PC-3 (cell line): ENCODE measurements around the gene SIM2. TPM values are rescaled to one million over a fixed set of nuclear protein-coding genes. Genes with fewer than 3 reads are reported as not detected.

Experiments used
- ATAC-seq: fragments of 200-7000 bp; cut with Tn5 transposase; 2 replicates; pipeline ENCODE4 v1.9.1; 2020; ENCODE audit warnings: mild to moderate bottlenecking, moderate library complexity
- BruUV-seq: library from RNA; stranded (reverse); fragments of 400-500 nt; replicated peaks from 2 replicates; lab custom pipeline; 2021; lab: Mats Ljungman, UMichigan
- CTCF ChIA-PET: fragments of 300-600 bp; sonication (Branson Sonifier 250); formaldehyde crosslinking; loops from one replicate; lab custom pipeline; 2022; ENCODE audit warnings: antibody characterized with exemption; lab: Charles Lee
- POLR2A ChIA-PET: fragments of 300-600 bp; sonication (Branson Sonifier 250); formaldehyde crosslinking; loops from one replicate; lab custom pipeline; 2022; ENCODE audit warnings: antibody characterized with exemption; ENCODE audit not compliant: unreplicated experiment; lab: Charles Lee
- DNase-seq: peaks from one replicate; pipeline ENCODE4 v3.0.0-alpha.2; 2015
- H2AFZ ChIP-seq: fragments of 300-600 bp; sonication (generic); 2 replicates; pipeline ENCODE4 v1.6.0; 2016; ENCODE audit warnings: antibody characterized with exemption, low read length
- H3F3A ChIP-seq: fragments of 300-600 bp; sonication (generic); one replicate; pipeline ENCODE4 v1.6.0; 2017; ENCODE audit warnings: antibody characterized with exemption, low read length, control low read depth, mild to moderate bottlenecking; ENCODE audit not compliant: unreplicated experiment
- H3K27ac ChIP-seq: fragments of 300-600 bp; sonication (generic); 2 replicates; pipeline ENCODE4 v1.5.1; 2016; ENCODE audit warnings: mild to moderate bottlenecking, low read length
- H3K27me3 ChIP-seq: fragments of 300-600 bp; sonication (generic); 2 replicates; pipeline ENCODE4 v1.6.1; 2016; ENCODE audit warnings: low read length, mixed read lengths
- H3K36me3 ChIP-seq: fragments of 300-600 bp; sonication (generic); 2 replicates; pipeline ENCODE4 v1.6.1; 2016; ENCODE audit warnings: low read depth, mixed run types, low read length, mixed read lengths
- H3K4me1 ChIP-seq: fragments of 300-600 bp; sonication (generic); 2 replicates; pipeline ENCODE4 v1.5.1; 2016; ENCODE audit warnings: low read length; ENCODE audit not compliant: insufficient read depth
- H3K4me2 ChIP-seq: fragments of 300-600 bp; sonication (generic); 2 replicates; pipeline ENCODE4 v1.6.0; 2016; ENCODE audit warnings: low read length
- H3K4me3 ChIP-seq: fragments of 300-600 bp; sonication (generic); 2 replicates; pipeline ENCODE4 v1.5.1; 2016; ENCODE audit warnings: mild to moderate bottlenecking, low read length, mixed read lengths
- H3K79me2 ChIP-seq: fragments of 300-600 bp; sonication (generic); 2 replicates; pipeline ENCODE4 v1.6.1; 2017; ENCODE audit warnings: low read length, mixed read lengths
- H3K9ac ChIP-seq: fragments of 300-600 bp; sonication (generic); 2 replicates; pipeline ENCODE4 v1.6.0; 2016; ENCODE audit warnings: mild to moderate bottlenecking, low read length
- H3K9me2 ChIP-seq: fragments of 300-600 bp; sonication (generic); replicated peaks from 2 replicates; pipeline ENCODE4 v1.6.1; 2016; ENCODE audit warnings: mixed run types, low read length, mixed read lengths
- H3K9me3 ChIP-seq: fragments of 300-600 bp; sonication (generic); 2 replicates; pipeline ENCODE4 v1.6.1; 2016; ENCODE audit warnings: low read length, mixed read lengths
- H4K20me1 ChIP-seq: fragments of 300-600 bp; sonication (generic); 2 replicates; pipeline ENCODE4 v1.6.1; 2016; ENCODE audit warnings: low read length, mixed read lengths
- EZH2 ChIP-seq: fragments of 300-600 bp; sonication (generic); IDR thresholded peaks from one replicate; pipeline ENCODE4 v1.6.1; 2017; ENCODE audit warnings: antibody characterized with exemption, mild to moderate bottlenecking, low read length; ENCODE audit not compliant: unreplicated experiment
- EZH2phosphoT487 ChIP-seq: fragments of 300-600 bp; sonication (generic); IDR thresholded peaks from 2 replicates; pipeline ENCODE4 v1.6.1; 2018; ENCODE audit warnings: mild to moderate bottlenecking, antibody characterized with exemption, low read length, borderline replicate concordance
- intact Hi-C: fragments of 100-400 bp; cut with micrococcal nuclease; formaldehyde crosslinking; loops from 2 replicates; pipeline ENCODE4 v1.9.0; 2023
- total RNA-seq: library from RNA; depleted of rRNA; stranded (reverse); fragments of >200 nt; gene quantifications from 2 replicates; pipeline ENCODE4 v1.2.3, GENCODE V29; 2014
- TF ChIP-seq, protein P1 (sequence below): fragments of 300-600 bp; sonication (generic); conservative IDR thresholded peaks from 2 replicates; pipeline ENCODE4 v1.5.1; 2017; ENCODE audit warnings: antibody characterized with exemption, low read depth, mild to moderate bottlenecking, low read length

The SIM2 gene
- total RNA-seq, 1 experiment from 2014 or later = 71.2 TPM

GRCh38 chr21:36735724-36736320 lies 36.9 kb downstream of the SIM2 start:
- H3K4me3 ChIP-seq = no peak overlapping the region
- H4K20me1 ChIP-seq = no peaks in the 10 kb centered on the region
- no peak overlapping the region for H3K4me2 ChIP-seq
- H3K9me2 ChIP-seq = no peaks in the 10 kb centered on the region
- no peaks in the 10 kb centered on the region for H3K4me1 ChIP-seq
- no peak overlapping the region for H3K9ac ChIP-seq
- ATAC-seq = no peak
- no peak overlapping the region for H3K27ac ChIP-seq
- H2AFZ ChIP-seq = no peak overlapping the region
- no peaks in the 10 kb centered on the region for H3K9me3 ChIP-seq
- TF ChIP-seq EZH2phosphoT487 (no peak), EZH2 (no peak)
- TF ChIP-seq, protein P1, sequence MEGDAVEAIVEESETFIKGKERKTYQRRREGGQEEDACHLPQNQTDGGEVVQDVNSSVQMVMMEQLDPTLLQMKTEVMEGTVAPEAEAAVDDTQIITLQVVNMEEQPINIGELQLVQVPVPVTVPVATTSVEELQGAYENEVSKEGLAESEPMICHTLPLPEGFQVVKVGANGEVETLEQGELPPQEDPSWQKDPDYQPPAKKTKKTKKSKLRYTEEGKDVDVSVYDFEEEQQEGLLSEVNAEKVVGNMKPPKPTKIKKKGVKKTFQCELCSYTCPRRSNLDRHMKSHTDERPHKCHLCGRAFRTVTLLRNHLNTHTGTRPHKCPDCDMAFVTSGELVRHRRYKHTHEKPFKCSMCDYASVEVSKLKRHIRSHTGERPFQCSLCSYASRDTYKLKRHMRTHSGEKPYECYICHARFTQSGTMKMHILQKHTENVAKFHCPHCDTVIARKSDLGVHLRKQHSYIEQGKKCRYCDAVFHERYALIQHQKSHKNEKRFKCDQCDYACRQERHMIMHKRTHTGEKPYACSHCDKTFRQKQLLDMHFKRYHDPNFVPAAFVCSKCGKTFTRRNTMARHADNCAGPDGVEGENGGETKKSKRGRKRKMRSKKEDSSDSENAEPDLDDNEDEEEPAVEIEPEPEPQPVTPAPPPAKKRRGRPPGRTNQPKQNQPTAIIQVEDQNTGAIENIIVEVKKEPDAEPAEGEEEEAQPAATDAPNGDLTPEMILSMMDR = no peak
- no peaks in the 10 kb centered on the region for H3F3A ChIP-seq
- H3K36me3 ChIP-seq = peaks cover 52% of the 10 kb centered on the region
- POLR2A ChIA-PET = no interaction called here
- H3K27me3 ChIP-seq = no peaks in the 10 kb centered on the region
- no TSS peak for BruUV-seq
- intact Hi-C loops = no loop called here
- no peak for DNase-seq
- no peaks in the 10 kb centered on the region for H3K79me2 ChIP-seq
- CTCF ChIA-PET = no interaction called here

- Histone ChIP-seq H3K4me3 (no peak overlapping the region), H3F3A (no peaks in the 10 kb centered on the region), H3K9ac (no peak overlapping the region), H3K36me3 (peaks cover 59% of the 10 kb centered on the region), H3K4me2 (no peak overlapping the region), H3K27me3 (no peaks in the 10 kb centered on the region), H3K27ac (no peak overlapping the region), H2AFZ (no peak overlapping the region), H4K20me1 (no peaks in the 10 kb centered on the region), H3K79me2 (no peaks in the 10 kb centered on the region), H3K9me3 (no peaks in the 10 kb centered on the region), H3K9me2 (no peaks in the 10 kb centered on the region), H3K4me1 (no peaks in the 10 kb centered on the region)
- TF ChIP-seq, protein P1 = no peak
- TF ChIP-seq EZH2phosphoT487 (no peak), EZH2 (no peak)
- DNase-seq (no peak), ATAC-seq (no peak)
- BruUV-seq = no TSS peak
- CTCF ChIA-PET = no interaction called here
- POLR2A ChIA-PET = no interaction called here
- intact Hi-C loops = no loop called here
These were observed 39.7 kb downstream of the SIM2 start for GRCh38 chr21:36738489-36739126.

DNA sequence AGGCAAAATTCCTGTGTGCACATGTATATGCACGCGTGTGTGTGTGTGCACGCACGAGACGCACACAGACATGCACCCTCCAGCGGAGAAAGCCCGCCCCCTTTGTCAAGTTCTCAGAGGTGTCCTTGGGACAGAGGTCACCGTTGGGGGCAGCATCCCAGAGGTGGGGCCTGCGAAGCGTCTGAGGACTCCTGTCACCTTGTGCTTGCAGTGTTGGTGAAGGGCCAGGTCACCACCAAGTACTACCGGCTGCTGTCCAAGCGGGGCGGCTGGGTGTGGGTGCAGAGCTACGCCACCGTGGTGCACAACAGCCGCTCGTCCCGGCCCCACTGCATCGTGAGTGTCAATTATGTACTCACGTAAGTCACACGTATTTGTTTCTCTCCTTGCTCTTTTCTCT lies 42.6 kb downstream of the SIM2 start:
- TF ChIP-seq, protein P1 = no peak
- TF ChIP-seq EZH2phosphoT487 = no peak
- TF ChIP-seq EZH2 = no peak
- Histone ChIP-seq H3K4me1 (no peaks in the 10 kb centered on the region), H3K4me2 (no peak overlapping the region), H4K20me1 (no peaks in the 10 kb centered on the region), H3K9me3 (no peaks in the 10 kb centered on the region), H3F3A (no peaks in the 10 kb centered on the region), H3K4me3 (no peak overlapping the region), H3K79me2 (no peaks in the 10 kb centered on the region), H2AFZ (no peak overlapping the region), H3K9me2 (no peaks in the 10 kb centered on the region), H3K9ac (no peak overlapping the region), H3K27me3 (no peaks in the 10 kb centered on the region), H3K36me3 (peaks cover 57% of the 10 kb centered on the region), H3K27ac (no peak overlapping the region)
- DNase-seq (no peak), ATAC-seq (no peak)
- intact Hi-C loops = no loop called here
- no TSS peak for BruUV-seq
- CTCF ChIA-PET = no interaction called here
- POLR2A ChIA-PET = no interaction called here
